SK-N-SH (cell line): Measurements from ENCODE around the gene GGPS1.

Experiments used
- EP300 ChIP-seq, 2 experiments: IDR thresholded peaks; 2 replicates each; pipeline versions ENCODE4 v1.4.0 to v1.6.1; 2012; ENCODE audit warnings: borderline replicate concordance in 1 of 2, low read depth in 1 of 2, low read length in 1 of 2
- EZH2phosphoT487 ChIP-seq: fragments of 200-600 bp; sonication (generic); IDR thresholded peaks from 2 replicates; pipeline ENCODE4 v1.6.1; 2017; ENCODE audit warnings: low read depth, mixed run types, mild to moderate bottlenecking, antibody characterized with exemption, moderate library complexity, borderline replicate concordance
- MEF2A ChIP-seq: IDR thresholded peaks from 2 replicates; pipeline ENCODE4 v1.4.0; 2012; ENCODE audit warnings: low read depth, borderline replicate concordance
- NRF1 ChIP-seq: IDR thresholded peaks from 2 replicates; pipeline ENCODE4 v1.6.1; 2012; ENCODE audit warnings: low read depth, mild to moderate bottlenecking, low read length
- POLR2AphosphoS5 ChIP-seq: IDR thresholded peaks from 2 replicates; pipeline ENCODE4 v1.6.1; 2012; ENCODE audit warnings: low read depth, low read length
- RAD21 ChIP-seq: IDR thresholded peaks from 2 replicates; pipeline ENCODE4 v1.6.1; 2012; ENCODE audit warnings: mild to moderate bottlenecking, low read length
- RFX5 ChIP-seq: IDR thresholded peaks from 2 replicates; pipeline ENCODE4 v1.6.1; 2012; ENCODE audit warnings: mild to moderate bottlenecking, improper control_type of control experiment, low read length
- SIN3A ChIP-seq: IDR thresholded peaks from 2 replicates; pipeline ENCODE4 v1.6.1; 2012; ENCODE audit warnings: low read depth, mild to moderate bottlenecking, low read length, moderate library complexity, borderline replicate concordance
- TAF1 ChIP-seq: IDR thresholded peaks from 2 replicates; pipeline ENCODE4 v1.6.1; 2012; ENCODE audit warnings: low read depth, mild to moderate bottlenecking, low read length, moderate library complexity, borderline replicate concordance
- TEAD4 ChIP-seq: IDR thresholded peaks from 2 replicates; pipeline ENCODE4 v1.4.0; 2012; ENCODE audit warnings: mild to moderate bottlenecking, borderline replicate concordance; ENCODE audit not compliant: insufficient read depth
- TF ChIP-seq, protein P1 (sequence below): IDR thresholded peaks from 2 replicates; pipeline ENCODE4; 2012
- TF ChIP-seq, protein P2 (sequence below): fragments of 200-600 bp; sonication (generic); IDR thresholded peaks from 2 replicates; pipeline ENCODE4 v1.6.1; 2017; ENCODE audit warnings: antibody characterized with exemption, mild to moderate bottlenecking, moderate library complexity
- TF ChIP-seq, protein P3 (sequence below): fragments of 150-350 bp; IDR thresholded peaks from 2 replicates; pipeline ENCODE4 v1.6.1; 2017; ENCODE audit warnings: antibody characterized with exemption, low read length, low read depth, borderline replicate concordance
- TF ChIP-seq, protein P4 (sequence below): IDR thresholded peaks from 2 replicates; pipeline ENCODE4 v1.4.0; 2012; ENCODE audit warnings: low read depth

DNA sequence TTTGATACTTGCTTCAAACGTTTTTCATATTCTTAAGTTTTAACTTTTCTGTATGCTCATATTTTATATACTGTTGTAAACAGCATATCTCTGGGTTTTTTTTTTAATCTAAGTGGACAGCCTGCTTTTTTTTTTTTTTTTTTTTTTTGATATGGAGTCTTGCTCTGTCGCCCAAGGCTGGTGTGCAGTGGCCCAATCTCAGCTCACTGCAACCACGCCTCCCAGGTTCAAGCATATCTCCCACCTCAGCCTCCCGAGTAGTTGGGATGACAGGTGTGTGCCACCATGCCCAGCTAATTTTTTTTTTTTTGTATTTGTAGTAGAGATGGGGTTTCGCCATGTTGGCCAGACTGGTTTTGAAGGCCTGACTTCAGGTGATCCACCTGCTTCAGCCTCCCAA, 40.1 kb downstream of the GGPS1 start:
- TF ChIP-seq, protein P1, sequence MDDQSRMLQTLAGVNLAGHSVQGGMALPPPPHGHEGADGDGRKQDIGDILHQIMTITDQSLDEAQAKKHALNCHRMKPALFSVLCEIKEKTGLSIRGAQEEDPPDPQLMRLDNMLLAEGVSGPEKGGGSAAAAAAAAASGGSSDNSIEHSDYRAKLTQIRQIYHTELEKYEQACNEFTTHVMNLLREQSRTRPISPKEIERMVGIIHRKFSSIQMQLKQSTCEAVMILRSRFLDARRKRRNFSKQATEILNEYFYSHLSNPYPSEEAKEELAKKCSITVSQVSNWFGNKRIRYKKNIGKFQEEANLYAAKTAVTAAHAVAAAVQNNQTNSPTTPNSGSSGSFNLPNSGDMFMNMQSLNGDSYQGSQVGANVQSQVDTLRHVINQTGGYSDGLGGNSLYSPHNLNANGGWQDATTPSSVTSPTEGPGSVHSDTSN = no peak
- TF ChIP-seq EP300 (IDR thresholded peaks at IDR 0.05; ENCODE audit: borderline replicate concordance in 1 of 2, low read depth in 1 of 2, low read length in 1 of 2) = no peak
- TF ChIP-seq, protein P2, sequence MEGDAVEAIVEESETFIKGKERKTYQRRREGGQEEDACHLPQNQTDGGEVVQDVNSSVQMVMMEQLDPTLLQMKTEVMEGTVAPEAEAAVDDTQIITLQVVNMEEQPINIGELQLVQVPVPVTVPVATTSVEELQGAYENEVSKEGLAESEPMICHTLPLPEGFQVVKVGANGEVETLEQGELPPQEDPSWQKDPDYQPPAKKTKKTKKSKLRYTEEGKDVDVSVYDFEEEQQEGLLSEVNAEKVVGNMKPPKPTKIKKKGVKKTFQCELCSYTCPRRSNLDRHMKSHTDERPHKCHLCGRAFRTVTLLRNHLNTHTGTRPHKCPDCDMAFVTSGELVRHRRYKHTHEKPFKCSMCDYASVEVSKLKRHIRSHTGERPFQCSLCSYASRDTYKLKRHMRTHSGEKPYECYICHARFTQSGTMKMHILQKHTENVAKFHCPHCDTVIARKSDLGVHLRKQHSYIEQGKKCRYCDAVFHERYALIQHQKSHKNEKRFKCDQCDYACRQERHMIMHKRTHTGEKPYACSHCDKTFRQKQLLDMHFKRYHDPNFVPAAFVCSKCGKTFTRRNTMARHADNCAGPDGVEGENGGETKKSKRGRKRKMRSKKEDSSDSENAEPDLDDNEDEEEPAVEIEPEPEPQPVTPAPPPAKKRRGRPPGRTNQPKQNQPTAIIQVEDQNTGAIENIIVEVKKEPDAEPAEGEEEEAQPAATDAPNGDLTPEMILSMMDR = no peak
- TF ChIP-seq EZH2phosphoT487 = no peak
- TF ChIP-seq MEF2A = no peak
- TF ChIP-seq RAD21 = no peak
- TF ChIP-seq NRF1 = no peak
- no peak for TF ChIP-seq POLR2AphosphoS5
- no peak for TF ChIP-seq TEAD4
- TF ChIP-seq, protein P3, sequence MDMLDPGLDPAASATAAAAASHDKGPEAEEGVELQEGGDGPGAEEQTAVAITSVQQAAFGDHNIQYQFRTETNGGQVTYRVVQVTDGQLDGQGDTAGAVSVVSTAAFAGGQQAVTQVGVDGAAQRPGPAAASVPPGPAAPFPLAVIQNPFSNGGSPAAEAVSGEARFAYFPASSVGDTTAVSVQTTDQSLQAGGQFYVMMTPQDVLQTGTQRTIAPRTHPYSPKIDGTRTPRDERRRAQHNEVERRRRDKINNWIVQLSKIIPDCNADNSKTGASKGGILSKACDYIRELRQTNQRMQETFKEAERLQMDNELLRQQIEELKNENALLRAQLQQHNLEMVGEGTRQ = no peak
- TF ChIP-seq SIN3A = no peak
- TF ChIP-seq, protein P4, sequence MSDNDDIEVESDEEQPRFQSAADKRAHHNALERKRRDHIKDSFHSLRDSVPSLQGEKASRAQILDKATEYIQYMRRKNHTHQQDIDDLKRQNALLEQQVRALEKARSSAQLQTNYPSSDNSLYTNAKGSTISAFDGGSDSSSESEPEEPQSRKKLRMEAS = no peak
- TF ChIP-seq RFX5 = no peak
- no peak for TF ChIP-seq TAF1
